IMR-90 (cell line): Measurements from ENCODE around the gene HMG20A. TPM values are rescaled to one million over a fixed set of nuclear protein-coding genes. Genes with fewer than 3 reads are reported as not detected.

Experiments
- ATAC-seq: fragments of 200-7000 bp; cut with Tn5 transposase; 2 replicates; pipeline ENCODE4 v1.9.1; 2020; ENCODE audit warnings: low read depth, mild to moderate bottlenecking, moderate library complexity
- BruUV-seq: library from RNA; stranded (reverse); fragments of 400-500 nt; replicated peaks from 2 replicates; lab custom pipeline; 2021; lab: Mats Ljungman, UMichigan
- CTCF ChIA-PET: fragments of 300-600 bp; formaldehyde crosslinking; extraction: SDS; loops from one replicate; lab custom pipeline; 2021; ENCODE audit warnings: antibody characterized with exemption; lab: Yijun Ruan, JAX
- POLR2A ChIA-PET: fragments of 300-600 bp; sonication (Branson Sonifier 250); formaldehyde crosslinking; loops from one replicate; lab custom pipeline; 2022; ENCODE audit warnings: antibody characterized with exemption; ENCODE audit not compliant: unreplicated experiment; lab: Charles Lee
- DNase-seq: peaks from one replicate; pipeline ENCODE4 v3.0.0; 2013
- H2AFZ ChIP-seq: replicated peaks from 2 replicates; pipeline ENCODE3; 2013; ENCODE audit warnings: low read length, mild to moderate bottlenecking; ENCODE audit not compliant: poor library complexity
- H2AK5ac ChIP-seq: 2 replicates; pipeline ENCODE4 v1.6.1; 2013; ENCODE audit warnings: low read depth, low read length, inconsistent platforms
- H2AK9ac ChIP-seq: replicated peaks from 2 replicates; pipeline ENCODE3; 2013; ENCODE audit warnings: mild to moderate bottlenecking, low read depth, low read length, moderate library complexity; ENCODE audit not compliant: poor library complexity
- H2BK120ac ChIP-seq: 2 replicates; pipeline ENCODE4 v1.6.1; 2013; ENCODE audit warnings: low read depth, low read length, inconsistent platforms
- H2BK15ac ChIP-seq: 3 replicates; pipeline ENCODE4 v1.6.1; 2013; ENCODE audit warnings: low read depth, low read length, inconsistent platforms
- H2BK20ac ChIP-seq: 2 replicates; pipeline ENCODE4 v1.6.1; 2013; ENCODE audit warnings: low read depth, mild to moderate bottlenecking, inconsistent platforms, low read length, moderate library complexity
- H2BK5ac ChIP-seq: 2 replicates; pipeline ENCODE4 v1.6.1; 2013; ENCODE audit warnings: mild to moderate bottlenecking, low read depth, low read length, inconsistent platforms; ENCODE audit not compliant: poor library complexity, severe bottlenecking
- H3K14ac ChIP-seq: replicated peaks from 2 replicates; pipeline ENCODE4 v1.6.1; 2013; ENCODE audit warnings: low read depth, low read length, inconsistent platforms
- H3K18ac ChIP-seq: 2 replicates; pipeline ENCODE4 v1.6.1; 2013; ENCODE audit warnings: low read depth, low read length, control low read depth
- H3K23ac ChIP-seq: 2 replicates; pipeline ENCODE4 v1.6.1; 2013; ENCODE audit warnings: low read depth, low read length, inconsistent platforms
- H3K27ac ChIP-seq: 2 replicates; pipeline ENCODE4 v1.5.1; 2013; ENCODE audit warnings: mild to moderate bottlenecking, control low read depth, low read length; ENCODE audit not compliant: insufficient read depth
- H3K27me3 ChIP-seq: 2 replicates; pipeline ENCODE4 v1.6.1; 2013; ENCODE audit warnings: low read length; ENCODE audit not compliant: control insufficient read depth, insufficient read depth
- H3K36me3 ChIP-seq: 2 replicates; pipeline ENCODE4 v1.6.1; 2013; ENCODE audit warnings: low read length, mixed read lengths; ENCODE audit not compliant: control insufficient read depth, insufficient read depth
- H3K4ac ChIP-seq: 2 replicates; pipeline ENCODE4 v1.6.1; 2013; ENCODE audit warnings: low read depth, low read length, inconsistent platforms
- H3K4me1 ChIP-seq: 2 replicates; pipeline ENCODE4 v1.6.1; 2013; ENCODE audit warnings: low read length, mixed read lengths; ENCODE audit not compliant: control insufficient read depth, insufficient read depth
- H3K4me2 ChIP-seq: 2 replicates; pipeline ENCODE4 v1.6.1; 2013; ENCODE audit warnings: low read depth, mild to moderate bottlenecking, control low read depth, low read length, moderate library complexity
- H3K4me3 ChIP-seq: 2 replicates; pipeline ENCODE4 v1.5.1; 2013; ENCODE audit warnings: low read depth, mild to moderate bottlenecking, control low read depth, low read length, moderate library complexity; ENCODE audit not compliant: insufficient read depth
- H3K56ac ChIP-seq: 2 replicates; pipeline ENCODE4 v1.6.1; 2013; ENCODE audit warnings: low read length, inconsistent platforms; ENCODE audit not compliant: insufficient read depth; ENCODE audit errors: extremely low read depth
- H3K79me1 ChIP-seq, 2 experiments: 2 replicates each; pipeline ENCODE4 v1.6.1; 2013; ENCODE audit warnings: low read length in 2 of 2, inconsistent platforms in 1 of 2, low read depth in 1 of 2
- H3K9ac ChIP-seq: 2 replicates; pipeline ENCODE4 v1.6.1; 2013; ENCODE audit warnings: low read depth, low read length, control low read depth
- H3K9me1 ChIP-seq: 2 replicates; pipeline ENCODE4 v1.6.1; 2013; ENCODE audit warnings: low read length, inconsistent platforms; ENCODE audit not compliant: insufficient read depth
- H3K9me3 ChIP-seq: 2 replicates; pipeline ENCODE4 v1.6.1; 2013; ENCODE audit warnings: low read length; ENCODE audit not compliant: control insufficient read depth, insufficient read depth
- H4K20me1 ChIP-seq: 2 replicates; pipeline ENCODE4 v1.6.1; 2013; ENCODE audit warnings: low read length, inconsistent platforms; ENCODE audit not compliant: insufficient read depth
- H4K5ac ChIP-seq: 2 replicates; pipeline ENCODE4 v1.6.1; 2013; ENCODE audit warnings: mild to moderate bottlenecking, low read depth, low read length, control low read depth
- H4K8ac ChIP-seq, 2 experiments: 2 replicates each; pipeline ENCODE4 v1.6.1; 2013; ENCODE audit warnings: low read depth in 2 of 2, low read length in 2 of 2, control low read depth in 1 of 2, inconsistent platforms in 1 of 2
- H4K91ac ChIP-seq: 2 replicates; pipeline ENCODE4 v1.6.1; 2013; ENCODE audit warnings: low read depth, low read length, inconsistent platforms; ENCODE audit not compliant: insufficient read depth
- BHLHE40 ChIP-seq: fragments of 150-350 bp; IDR thresholded peaks from 2 replicates; pipeline ENCODE4 v1.6.1; 2016; ENCODE audit warnings: mild to moderate bottlenecking, low read depth, low read length
- CHD1 ChIP-seq: IDR thresholded peaks from 2 replicates; pipeline ENCODE4 v1.6.1; 2012; ENCODE audit warnings: low read depth, low read length, improper control_type of control experiment
- FOS ChIP-seq: fragments of 150-350 bp; IDR thresholded peaks from 2 replicates; pipeline ENCODE4 v1.6.1; 2016; ENCODE audit warnings: low read depth, low read length
- MAFK ChIP-seq: IDR thresholded peaks from 2 replicates; pipeline ENCODE4 v1.6.1; 2012; ENCODE audit warnings: low read depth, low read length, improper control_type of control experiment
- MXI1 ChIP-seq: IDR thresholded peaks from 2 replicates; pipeline ENCODE4 v1.6.1; 2012; ENCODE audit warnings: low read depth, mild to moderate bottlenecking, low read length, moderate library complexity, borderline replicate concordance
- POLR2A ChIP-seq: IDR thresholded peaks from 2 replicates; pipeline ENCODE4 v1.6.1; 2012; ENCODE audit warnings: mild to moderate bottlenecking, low read depth, low read length
- RAD21 ChIP-seq: IDR thresholded peaks from 2 replicates; pipeline ENCODE4 v1.6.1; 2012; ENCODE audit warnings: low read length, improper control_type of control experiment
- RCOR1 ChIP-seq: IDR thresholded peaks from 2 replicates; pipeline ENCODE4 v1.6.1; 2012; ENCODE audit warnings: mild to moderate bottlenecking, low read length, improper control_type of control experiment; ENCODE audit not compliant: insufficient replicate concordance
- dilution Hi-C: fragments of 300-500 bp; cut with HindIII; formaldehyde crosslinking; loops from one replicate; pipeline ENCODE4 v1.14.3; 2018; ENCODE audit warnings: low sequenced_read_pairs; ENCODE audit not compliant: unreplicated experiment
- in situ Hi-C: fragments of 300-500 bp; cut with MboI; formaldehyde crosslinking; loops from 3 replicates; pipeline ENCODE4 v1.14.3; 2019; ENCODE audit warnings: low sequenced_read_pairs, inconsistent platforms, mixed read lengths
- intact Hi-C: fragments of 100-400 bp; cut with micrococcal nuclease; formaldehyde crosslinking; loops from 2 replicates; pipeline ENCODE4 v1.10.0; 2022
- polyA plus RNA-seq, 3 experiments: library from polyadenylated mRNA; depleted of rRNA; stranded (reverse); fragments of >200 nt; gene quantifications; 2 replicates each; pipeline ENCODE4 v1.2.3, GENCODE V29; 2012; ENCODE audit warnings: low replicate concordance in 1 of 3
- total RNA-seq: library from RNA; depleted of rRNA; stranded (reverse); fragments of >200 nt; gene quantifications from 2 replicates; pipeline ENCODE4 v1.2.3, GENCODE V29; 2012
- TF ChIP-seq, protein P1 (sequence below): fragments of 150-350 bp; IDR thresholded peaks from 2 replicates; pipeline ENCODE4 v1.6.1; 2016; ENCODE audit warnings: low read depth, mild to moderate bottlenecking, low read length, moderate library complexity, borderline replicate concordance
- TF ChIP-seq, protein P2 (sequence below): fragments of 150-350 bp; IDR thresholded peaks from 2 replicates; pipeline ENCODE4 v1.6.1; 2017; ENCODE audit warnings: mild to moderate bottlenecking, antibody characterized with exemption, low read length, low read depth

Gene HMG20A
- total and polyA plus RNA-seq, 2 of the 4 experiments (the other 2 are of a cell fraction) = 22.3 to 25.3 TPM

DNA sequence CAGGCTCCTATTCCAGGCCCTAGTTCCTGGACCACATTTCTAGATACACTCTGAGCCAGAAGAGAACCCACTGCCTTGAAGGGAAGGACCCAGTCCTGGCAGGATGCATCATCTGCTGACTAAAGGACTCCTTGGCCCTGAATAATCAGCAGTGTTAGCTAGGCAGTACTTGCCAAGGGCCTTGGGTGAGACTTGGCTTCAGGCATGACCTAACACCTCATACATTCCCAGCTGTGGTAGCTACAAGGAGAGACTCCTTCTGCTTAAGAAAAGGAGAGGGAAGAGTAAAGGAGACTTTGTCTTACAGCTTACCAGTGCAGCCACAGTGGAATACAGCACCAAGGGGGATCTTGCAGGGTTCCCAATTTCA, 27.2 kb upstream of the HMG20A start:
- intact Hi-C loops = no loop called here

More for the DNA sequence above, 27.2 kb upstream of the HMG20A start:
- H3K14ac ChIP-seq = no peak overlapping the region
- no peak overlapping the region for H3K4me2 ChIP-seq
- peak; percentile 60 for DNase-seq
- H3K27me3 ChIP-seq = no peaks in the 10 kb centered on the region
- H3K56ac ChIP-seq = no peak overlapping the region
- in situ Hi-C loops (no loop called here), dilution Hi-C loops (no loop called here)
- H2BK15ac ChIP-seq = no peak overlapping the region
- H3K9me3 ChIP-seq = peaks cover 5% of the 10 kb centered on the region
- H4K20me1 ChIP-seq = peaks cover 77% of the 10 kb centered on the region
- H3K9me1 ChIP-seq = peaks cover 22% of the 10 kb centered on the region
- 0 out of 2 replicates have a peak overlapping the region, but pooled peaks have one; percentile 4 for H2BK20ac ChIP-seq
- no peak overlapping the region for H3K18ac ChIP-seq
- H3K36me3 ChIP-seq = peaks cover 3% of the 10 kb centered on the region; the same call in 1 of the 2 replicates
- no peak overlapping the region for H3K4me3 ChIP-seq
- ChIA-PET POLR2A (no interaction called here), CTCF (no interaction called here)
- TF ChIP-seq RAD21 (no peak), FOS (no peak), MAFK (no peak), CHD1 (no peak), MXI1 (no peak), BHLHE40 (no peak), POLR2A (no peak), RCOR1 (no peak)
- TF ChIP-seq, protein P1, sequence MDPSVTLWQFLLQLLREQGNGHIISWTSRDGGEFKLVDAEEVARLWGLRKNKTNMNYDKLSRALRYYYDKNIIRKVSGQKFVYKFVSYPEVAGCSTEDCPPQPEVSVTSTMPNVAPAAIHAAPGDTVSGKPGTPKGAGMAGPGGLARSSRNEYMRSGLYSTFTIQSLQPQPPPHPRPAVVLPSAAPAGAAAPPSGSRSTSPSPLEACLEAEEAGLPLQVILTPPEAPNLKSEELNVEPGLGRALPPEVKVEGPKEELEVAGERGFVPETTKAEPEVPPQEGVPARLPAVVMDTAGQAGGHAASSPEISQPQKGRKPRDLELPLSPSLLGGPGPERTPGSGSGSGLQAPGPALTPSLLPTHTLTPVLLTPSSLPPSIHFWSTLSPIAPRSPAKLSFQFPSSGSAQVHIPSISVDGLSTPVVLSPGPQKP = no peak
- TF ChIP-seq, protein P2, sequence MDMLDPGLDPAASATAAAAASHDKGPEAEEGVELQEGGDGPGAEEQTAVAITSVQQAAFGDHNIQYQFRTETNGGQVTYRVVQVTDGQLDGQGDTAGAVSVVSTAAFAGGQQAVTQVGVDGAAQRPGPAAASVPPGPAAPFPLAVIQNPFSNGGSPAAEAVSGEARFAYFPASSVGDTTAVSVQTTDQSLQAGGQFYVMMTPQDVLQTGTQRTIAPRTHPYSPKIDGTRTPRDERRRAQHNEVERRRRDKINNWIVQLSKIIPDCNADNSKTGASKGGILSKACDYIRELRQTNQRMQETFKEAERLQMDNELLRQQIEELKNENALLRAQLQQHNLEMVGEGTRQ = no peak
- ATAC-seq = peak; percentile 53
- no peak overlapping the region for H2BK5ac ChIP-seq
- H3K23ac ChIP-seq = peak overlapping the region; percentile 63; the same call in 1 of the 2 replicates
- no TSS peak for BruUV-seq
- no peak overlapping the region for H3K9ac ChIP-seq
- H3K4me1 ChIP-seq = peaks cover 12% of the 10 kb centered on the region
- H4K5ac ChIP-seq = no peak overlapping the region
- H3K4ac ChIP-seq = no peak overlapping the region
- H4K91ac ChIP-seq = no peak overlapping the region
- no peak overlapping the region for H2BK120ac ChIP-seq
- H2AK9ac ChIP-seq = no peak overlapping the region
- H4K8ac ChIP-seq = no peak overlapping the region
- H2AFZ ChIP-seq = no peak overlapping the region
- no peak overlapping the region for H2AK5ac ChIP-seq
- H3K79me1 ChIP-seq = peaks cover 25 to 69% of the 10 kb centered on the region in 2 experiments
- H3K27ac ChIP-seq = no peak overlapping the region
